Ramos (cell line): ENCODE measurements around the gene PARVB.

ENCODE experiments used
- in situ Hi-C: fragments of 300-500 bp; cut with MboI; formaldehyde crosslinking; loops from one replicate; pipeline ENCODE4 v1.14.3; 2022; ENCODE audit warnings: low sequenced_read_pairs; ENCODE audit not compliant: unreplicated experiment

Gene PARVB

DNA sequence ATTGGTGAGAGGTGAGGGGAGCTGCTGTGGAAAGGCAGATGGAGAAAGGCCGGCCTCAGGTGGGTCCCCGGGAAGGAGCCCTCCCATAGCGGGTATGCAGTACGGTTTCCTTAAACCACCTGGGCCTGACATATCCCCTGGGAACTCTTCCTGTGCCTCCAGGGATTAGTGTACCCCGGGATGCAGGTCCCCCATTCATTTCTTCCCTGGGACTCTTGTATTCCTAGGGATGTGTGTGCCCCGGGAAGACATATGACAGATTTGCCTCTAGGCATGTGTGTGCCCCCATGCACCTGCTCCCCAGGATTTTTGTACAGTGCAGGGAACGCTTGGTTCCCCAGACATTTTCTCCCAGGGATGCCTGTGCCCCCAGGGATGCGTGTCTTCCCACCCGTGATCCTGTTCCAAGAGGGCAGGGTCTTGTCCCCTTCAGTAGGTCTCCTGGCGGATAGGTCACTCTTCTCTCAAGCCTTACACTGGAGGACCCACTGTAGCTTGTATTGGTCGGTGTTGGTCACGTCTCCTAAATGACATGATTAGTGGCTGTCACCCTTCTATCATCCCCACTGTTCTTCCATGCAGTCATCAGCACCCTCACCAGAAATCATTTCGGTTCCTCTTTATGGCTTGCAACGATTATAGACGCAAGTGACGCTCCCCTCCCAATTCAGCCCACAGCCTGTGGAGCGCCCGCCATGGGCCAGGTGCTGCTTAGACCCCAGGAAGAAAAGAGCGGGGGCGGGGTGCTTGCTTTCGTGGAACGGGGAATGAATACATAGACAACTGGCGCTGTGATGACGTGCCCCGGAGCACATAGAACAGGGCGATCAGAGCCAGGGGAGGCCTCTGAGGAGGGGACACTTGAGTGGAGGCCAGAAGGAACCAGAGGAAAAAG lies 1.3 kb downstream of the PARVB start:
- in situ Hi-C loops, result no loop called here

- in situ Hi-C loops, result no loop called here
Observed at GRCh38 chr22:44026066-44026629, 2.0 kb downstream of the PARVB start.

DNA sequence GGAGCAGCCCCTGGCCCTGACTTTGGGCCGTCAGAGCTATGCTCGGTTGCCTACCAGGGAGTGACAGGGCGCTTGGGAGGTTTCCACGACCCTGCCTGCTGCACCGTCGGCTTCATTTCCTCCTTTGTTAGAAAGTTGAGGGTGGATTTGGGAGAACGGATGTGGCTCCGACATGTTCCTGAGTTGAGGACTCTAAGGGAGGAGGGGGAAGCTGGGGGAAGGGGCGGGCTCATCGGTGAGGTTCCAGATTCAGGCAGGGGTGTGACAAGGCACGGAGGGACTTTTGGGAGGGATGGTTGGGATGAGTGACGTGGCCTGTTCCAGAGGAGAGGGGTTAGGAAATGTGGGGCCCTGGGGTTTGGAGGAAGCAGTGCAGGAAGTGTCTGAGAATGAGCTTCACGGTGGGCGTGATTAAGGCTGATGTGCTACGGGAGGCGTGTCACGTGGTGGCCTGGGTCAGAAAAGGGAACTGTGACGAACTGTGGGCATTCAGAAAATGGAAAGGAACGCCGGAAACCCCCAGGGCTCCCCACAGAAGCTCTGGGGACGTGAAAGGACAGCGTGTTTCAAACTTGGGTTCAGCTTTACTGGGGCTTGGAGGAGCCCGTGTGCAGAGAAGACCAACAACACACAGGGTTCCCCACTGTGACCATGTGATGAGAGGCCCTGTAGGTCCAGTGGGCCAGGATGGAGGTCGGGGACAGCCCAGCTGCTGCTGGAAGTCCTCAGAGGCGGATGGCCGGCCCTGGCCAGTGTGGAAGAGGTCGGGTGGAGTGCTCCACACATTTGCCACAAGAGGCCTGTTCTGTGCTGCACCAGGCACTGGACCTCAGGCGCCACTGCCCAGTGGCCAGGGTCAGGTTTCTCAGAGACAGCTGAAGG lies 2.8 kb downstream of the PARVB start:
- in situ Hi-C loops, result no loop called here

DNA sequence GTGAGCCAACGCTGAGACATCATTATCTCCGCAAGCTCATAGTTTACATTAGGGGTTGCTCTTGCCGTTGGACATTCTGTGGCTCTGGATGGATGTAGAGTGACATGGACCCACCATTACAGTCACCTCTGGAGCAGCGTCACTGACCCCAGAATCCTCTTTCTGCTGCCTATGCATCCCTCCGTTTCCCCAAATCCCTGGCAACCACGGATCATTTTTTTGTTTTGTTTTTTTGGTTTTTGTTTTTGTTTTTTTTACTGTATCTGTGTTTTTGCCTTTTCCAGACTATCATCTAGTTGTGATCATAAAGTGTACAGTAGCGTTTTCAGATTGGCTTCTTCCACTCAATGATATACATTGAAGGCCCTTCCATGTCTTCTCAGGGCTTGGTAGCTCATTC lies 4.0 kb downstream of the PARVB start:
- in situ Hi-C loops, result no loop called here

DNA sequence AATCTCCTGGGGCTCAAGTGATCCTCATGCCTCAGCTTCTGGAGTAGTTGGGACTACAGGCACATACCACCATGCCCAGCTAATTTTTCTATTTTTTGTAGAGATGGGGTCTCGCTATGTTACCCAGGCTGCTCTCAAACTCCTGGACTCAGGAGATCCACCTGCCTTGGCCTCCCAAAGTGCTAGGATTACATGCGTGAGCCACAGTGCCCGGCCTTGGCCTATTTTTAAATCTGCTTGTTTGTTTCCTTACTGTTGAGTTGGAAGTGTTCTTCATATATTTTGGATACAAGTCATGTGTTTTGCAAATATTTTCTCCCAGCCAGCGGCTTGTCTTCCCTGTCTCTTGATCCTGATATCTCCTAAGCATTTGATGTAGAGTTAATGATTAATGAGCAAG lies 5.0 kb downstream of the PARVB start:
- in situ Hi-C loops, result no loop called here

- in situ Hi-C loops, result no loop called here
Observed at GRCh38 chr22:44030051-44030701, 6.1 kb downstream of the PARVB start.

DNA sequence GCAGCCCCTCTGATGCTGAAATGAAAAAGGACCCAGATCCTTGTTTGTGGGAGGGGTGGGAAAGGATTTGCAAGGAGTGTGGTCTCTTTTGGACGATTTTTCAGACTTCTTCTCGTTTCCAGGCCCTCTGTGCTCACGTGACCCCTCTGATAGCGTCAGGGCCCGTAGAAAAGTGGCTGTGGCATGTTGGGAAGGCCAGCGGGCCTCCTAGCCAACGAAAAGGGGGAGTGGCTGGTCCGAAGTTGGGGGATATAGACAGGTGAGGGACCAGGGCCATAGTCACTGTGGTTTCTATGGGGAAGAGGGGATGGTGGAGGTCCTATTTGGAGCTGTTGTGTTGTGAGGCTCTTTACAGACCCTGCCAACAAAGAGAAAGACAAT lies 6.6 kb downstream of the PARVB start:
- in situ Hi-C loops, result no loop called here

GRCh38 chr22:44031158-44031952 lies 7.3 kb downstream of the PARVB start:
- in situ Hi-C loops, result no loop called here

DNA sequence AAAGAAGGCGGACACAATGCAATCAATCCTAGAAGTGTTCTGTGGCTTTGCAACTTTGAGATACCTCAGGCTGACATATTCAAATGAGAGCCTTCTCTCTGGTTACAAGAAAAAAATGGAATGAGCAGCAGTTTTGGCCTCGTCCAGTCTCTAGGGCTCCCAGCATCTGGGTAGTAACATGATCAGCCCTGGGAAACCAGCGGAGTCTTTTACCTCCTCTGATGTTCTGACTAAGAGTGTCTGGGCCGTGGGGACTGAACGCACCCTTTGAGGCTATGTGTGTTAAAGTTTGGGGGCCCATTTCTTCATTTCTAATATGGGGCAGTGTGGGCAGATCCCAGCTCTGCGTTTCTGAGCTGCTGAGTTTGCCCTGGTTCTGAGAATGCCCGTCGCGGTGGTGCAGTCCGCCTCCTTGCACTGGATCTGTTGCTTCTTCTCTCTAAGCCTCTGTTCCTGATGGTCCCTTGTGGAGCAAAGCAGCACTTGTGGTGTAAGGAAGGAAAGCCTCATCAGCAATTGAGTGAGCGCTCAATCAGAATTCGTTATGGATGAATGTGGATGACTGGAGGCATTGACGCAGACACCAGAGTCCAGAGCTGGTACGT lies 8.1 kb downstream of the PARVB start:
- in situ Hi-C loops, result no loop called here

GRCh38 chr22:44033287-44033686 lies 9.2 kb downstream of the PARVB start:
- in situ Hi-C loops, result no loop called here

DNA sequence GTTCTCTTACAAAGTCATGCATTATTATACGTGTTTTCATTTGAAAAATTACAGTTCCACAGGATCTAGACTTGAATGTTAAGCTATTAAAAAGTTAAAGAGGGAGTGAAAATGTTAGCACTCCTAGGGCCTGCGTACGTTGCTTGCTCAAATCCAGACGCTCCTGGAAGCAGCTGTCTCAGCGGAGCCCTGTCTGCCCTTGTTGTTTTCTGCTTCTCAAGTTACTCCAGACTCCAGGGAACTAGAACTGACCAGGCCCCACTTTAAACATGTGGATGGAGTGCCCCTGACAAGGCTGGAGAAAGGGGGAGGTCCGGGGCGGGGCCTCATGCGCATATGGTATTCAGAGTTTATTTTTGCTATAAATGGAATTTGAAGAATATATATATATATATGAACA lies 9.6 kb downstream of the PARVB start:
- in situ Hi-C loops, result no loop called here

DNA sequence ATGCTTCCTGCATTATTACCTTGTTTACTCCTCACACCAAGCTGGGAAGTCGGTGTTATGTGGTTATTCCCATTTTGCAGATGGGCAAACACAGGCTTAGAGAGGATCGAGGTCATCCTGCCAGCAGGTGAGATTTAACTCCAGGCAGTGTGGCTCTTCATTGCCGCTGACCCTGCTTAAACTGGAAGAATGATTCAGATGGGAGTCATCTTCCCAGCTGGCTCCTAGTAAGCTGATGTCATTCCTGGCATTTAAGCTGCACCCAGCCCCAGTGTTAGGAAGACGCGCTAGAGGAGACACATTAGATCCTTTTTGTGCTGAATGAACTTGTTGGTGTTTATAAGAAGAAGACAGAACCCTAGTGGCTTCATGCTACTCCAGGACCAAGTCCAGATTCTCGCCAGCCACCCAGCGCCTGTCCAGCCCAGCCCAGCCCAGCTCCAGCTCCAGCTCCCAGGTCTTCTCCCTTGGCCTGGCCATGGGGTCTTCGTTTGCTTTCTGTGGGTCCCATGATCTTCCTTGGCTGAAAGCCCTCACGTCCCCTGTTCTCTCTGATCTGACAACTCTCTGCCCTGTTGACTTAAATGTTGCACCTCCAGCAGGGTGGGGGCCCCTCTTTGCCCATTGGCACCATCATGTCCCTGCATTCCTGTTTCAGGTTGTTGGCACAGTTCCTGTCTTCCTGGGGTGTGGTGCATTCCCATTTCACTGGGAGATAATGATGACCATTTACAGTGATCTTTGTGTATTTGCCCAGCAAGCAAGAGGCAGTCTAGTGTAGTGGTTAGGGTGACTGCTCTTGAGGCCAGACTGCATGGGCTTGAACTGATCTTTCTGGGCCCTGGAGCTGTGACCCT lies 13.6 kb downstream of the PARVB start:
- in situ Hi-C loops, result no loop called here

GRCh38 chr22:44039566-44040171 lies 15.6 kb downstream of the PARVB start:
- in situ Hi-C loops, result no loop called here

DNA sequence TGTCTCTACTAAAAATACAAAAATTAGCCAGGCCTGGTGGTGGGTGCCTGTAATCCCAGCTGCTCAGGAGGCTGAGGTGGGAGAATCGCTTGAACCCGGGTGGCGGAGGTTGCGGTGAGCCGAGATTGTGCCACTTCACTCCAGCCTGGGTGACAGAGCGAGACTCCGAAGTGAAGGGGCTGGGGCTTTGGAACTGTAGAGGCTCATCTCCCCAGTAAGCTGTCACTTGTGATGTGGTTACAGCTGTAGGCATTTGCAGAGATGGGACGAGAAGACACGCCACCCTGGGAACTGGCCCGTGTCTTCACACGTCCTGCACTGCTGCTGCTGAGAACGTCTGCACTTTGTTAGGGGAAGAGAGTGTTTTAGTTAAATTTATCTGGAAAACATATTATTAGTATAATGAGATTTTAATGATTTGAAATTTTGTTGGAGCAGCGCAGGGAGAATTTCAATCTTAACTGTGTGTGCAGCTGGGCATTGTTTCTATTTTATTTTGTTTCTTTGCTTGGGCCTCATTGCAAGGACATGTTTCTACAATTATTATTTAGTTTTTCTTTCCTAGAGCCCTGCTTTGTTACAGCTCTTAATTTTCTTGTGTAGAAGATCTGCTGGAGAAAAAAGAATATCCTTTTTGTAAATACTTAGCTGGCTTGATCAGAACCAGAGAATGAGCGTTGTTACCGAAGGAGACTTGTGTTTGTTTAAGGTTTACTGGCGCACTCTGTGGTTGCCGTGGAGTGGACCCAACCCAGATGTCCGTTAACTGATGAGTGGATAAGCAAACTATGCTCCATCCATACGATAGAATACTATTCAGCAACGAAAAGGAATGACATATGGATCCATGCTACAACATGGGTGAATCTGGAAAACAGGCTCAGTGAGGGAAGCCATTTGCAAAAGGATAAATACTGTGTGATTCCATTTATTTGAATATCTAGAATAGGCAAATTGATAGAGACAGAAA lies 18.4 kb downstream of the PARVB start:
- in situ Hi-C loops, result no loop called here

DNA sequence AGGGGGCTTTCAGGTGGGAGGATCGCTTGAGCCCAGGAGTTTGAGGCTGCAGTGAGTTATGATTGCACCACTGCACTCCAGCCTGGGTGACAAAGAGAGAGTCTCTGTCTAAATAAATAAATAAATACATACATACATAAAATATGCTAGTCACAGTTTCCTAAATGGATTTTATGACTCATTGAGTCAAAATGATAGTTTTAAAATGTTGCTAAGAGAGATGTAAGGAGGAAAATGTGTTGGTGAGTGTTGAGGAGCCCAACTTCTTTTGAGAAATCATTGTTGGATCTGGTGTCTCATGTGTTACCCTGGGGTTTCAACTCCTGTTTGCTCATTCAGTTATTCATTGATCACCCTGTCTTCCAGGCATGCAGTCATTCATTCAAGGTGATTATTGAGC lies 21.0 kb downstream of the PARVB start:
- in situ Hi-C loops, result no loop called here

- in situ Hi-C loops, result no loop called here
Observed at GRCh38 chr22:44046485-44047141, 22.5 kb downstream of the PARVB start.
